ENCODE measurements around the gene RBMS3. TPM values are rescaled to one million over a fixed set of nuclear protein-coding genes. Genes with fewer than 3 reads are reported as not detected.

The RBMS3 gene
- total RNA-seq, 1 donor from 2014 or later: 47.6 TPM

DNA sequence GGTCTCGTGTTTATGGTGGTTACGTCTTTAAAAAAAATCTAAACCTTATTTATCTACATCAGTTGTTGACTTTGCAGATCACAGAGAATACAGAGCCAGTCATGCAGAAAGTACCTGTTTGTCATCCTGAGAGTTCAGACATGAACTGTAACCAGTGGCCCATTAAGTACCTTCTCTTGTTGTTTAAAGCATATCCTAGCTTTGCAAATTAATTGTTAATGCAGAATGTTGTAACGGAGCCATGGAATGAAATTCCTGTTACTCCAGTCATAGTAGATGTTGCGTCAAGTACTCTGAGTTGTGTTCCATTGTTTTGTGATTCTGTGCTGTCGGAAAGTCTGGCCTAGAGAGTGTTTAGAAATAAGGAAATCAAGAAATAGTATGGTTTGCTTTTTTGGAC is 205.2 kb downstream of the RBMS3 start:
- Mint-ChIP-seq H3K4me1 (ENCODE audit: low read depth) (peaks cover 12% of the 10 kb centered on the region), H3K4me3 (ENCODE audit: unreplicated experiment) (no peak overlapping the region), H3K27ac (ENCODE audit: unreplicated experiment) (no peak overlapping the region), H3K36me3 (ENCODE audit: low read depth) (peaks cover 8% of the 10 kb centered on the region), H3K27me3 (ENCODE audit: low read depth) (no peaks in the 10 kb centered on the region), H3K9me3 (ENCODE audit: low read depth) (no peaks in the 10 kb centered on the region)
- TF ChIP-seq, protein P1, sequence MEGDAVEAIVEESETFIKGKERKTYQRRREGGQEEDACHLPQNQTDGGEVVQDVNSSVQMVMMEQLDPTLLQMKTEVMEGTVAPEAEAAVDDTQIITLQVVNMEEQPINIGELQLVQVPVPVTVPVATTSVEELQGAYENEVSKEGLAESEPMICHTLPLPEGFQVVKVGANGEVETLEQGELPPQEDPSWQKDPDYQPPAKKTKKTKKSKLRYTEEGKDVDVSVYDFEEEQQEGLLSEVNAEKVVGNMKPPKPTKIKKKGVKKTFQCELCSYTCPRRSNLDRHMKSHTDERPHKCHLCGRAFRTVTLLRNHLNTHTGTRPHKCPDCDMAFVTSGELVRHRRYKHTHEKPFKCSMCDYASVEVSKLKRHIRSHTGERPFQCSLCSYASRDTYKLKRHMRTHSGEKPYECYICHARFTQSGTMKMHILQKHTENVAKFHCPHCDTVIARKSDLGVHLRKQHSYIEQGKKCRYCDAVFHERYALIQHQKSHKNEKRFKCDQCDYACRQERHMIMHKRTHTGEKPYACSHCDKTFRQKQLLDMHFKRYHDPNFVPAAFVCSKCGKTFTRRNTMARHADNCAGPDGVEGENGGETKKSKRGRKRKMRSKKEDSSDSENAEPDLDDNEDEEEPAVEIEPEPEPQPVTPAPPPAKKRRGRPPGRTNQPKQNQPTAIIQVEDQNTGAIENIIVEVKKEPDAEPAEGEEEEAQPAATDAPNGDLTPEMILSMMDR (IDR thresholded peaks at IDR 0.05): no peak
- no peak for DNase-seq (ENCODE audit: low spot score)

DNA sequence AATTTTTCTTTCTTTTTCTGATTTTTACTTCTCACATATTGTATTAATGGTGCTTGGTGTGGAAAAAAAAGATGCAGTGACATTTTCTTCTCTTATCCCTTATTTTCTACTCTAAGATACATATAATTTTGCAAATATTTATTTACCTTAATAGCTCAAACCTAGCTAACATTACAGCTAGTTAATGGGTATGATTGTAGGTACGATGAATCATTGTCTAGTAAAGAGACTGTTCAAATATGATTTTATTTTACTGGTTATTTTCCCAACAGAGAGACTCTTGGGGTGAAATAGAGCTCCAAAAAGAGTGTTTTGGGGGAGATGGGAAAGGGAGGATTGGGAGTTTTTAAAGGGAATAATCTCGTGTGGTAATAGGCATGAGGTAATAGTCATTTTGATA is 206.0 kb downstream of the RBMS3 start:
- no peak for DNase-seq (ENCODE audit: low spot score)
- TF ChIP-seq, protein P1 (IDR thresholded peaks at IDR 0.05): no peak
- H3K27me3 Mint-ChIP-seq (ENCODE audit: low read depth): no peaks in the 10 kb centered on the region
- no peak overlapping the region for H3K27ac Mint-ChIP-seq (ENCODE audit: unreplicated experiment)
- no peaks in the 10 kb centered on the region for H3K9me3 Mint-ChIP-seq (ENCODE audit: low read depth)
- no peak overlapping the region for H3K4me3 Mint-ChIP-seq (ENCODE audit: unreplicated experiment)
- H3K36me3 Mint-ChIP-seq (ENCODE audit: low read depth): peaks cover 10% of the 10 kb centered on the region
- H3K4me1 Mint-ChIP-seq (ENCODE audit: low read depth): peaks cover 5% of the 10 kb centered on the region

DNA sequence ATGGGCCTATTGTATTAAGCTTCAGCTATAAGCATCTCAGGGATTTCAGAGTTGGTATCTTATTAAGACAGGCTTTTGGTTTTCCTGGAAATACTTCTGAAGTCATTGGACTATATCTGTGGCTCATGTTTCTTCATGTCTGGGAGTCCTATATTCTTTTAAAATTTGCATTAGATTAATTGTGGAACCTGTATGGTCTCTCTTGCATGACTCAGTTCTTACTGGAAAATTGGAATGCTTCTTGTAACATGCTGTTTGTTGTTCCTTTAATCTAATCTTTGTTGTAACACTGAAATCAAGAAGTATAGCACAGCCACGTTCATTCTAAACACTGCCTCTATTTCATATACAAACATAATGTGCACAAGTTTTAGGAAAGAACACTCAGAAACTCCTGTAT is 208.1 kb downstream of the RBMS3 start:
- TF ChIP-seq, protein P1 (IDR thresholded peaks at IDR 0.05): no peak
- Mint-ChIP-seq H3K27ac (ENCODE audit: unreplicated experiment) (no peak overlapping the region), H3K27me3 (ENCODE audit: low read depth) (no peaks in the 10 kb centered on the region), H3K36me3 (ENCODE audit: low read depth) (peaks cover 10% of the 10 kb centered on the region), H3K9me3 (ENCODE audit: low read depth) (no peaks in the 10 kb centered on the region), H3K4me1 (ENCODE audit: low read depth) (no peaks in the 10 kb centered on the region), H3K4me3 (ENCODE audit: unreplicated experiment) (no peak overlapping the region)
- DNase-seq (ENCODE audit: low spot score): no peak

DNA sequence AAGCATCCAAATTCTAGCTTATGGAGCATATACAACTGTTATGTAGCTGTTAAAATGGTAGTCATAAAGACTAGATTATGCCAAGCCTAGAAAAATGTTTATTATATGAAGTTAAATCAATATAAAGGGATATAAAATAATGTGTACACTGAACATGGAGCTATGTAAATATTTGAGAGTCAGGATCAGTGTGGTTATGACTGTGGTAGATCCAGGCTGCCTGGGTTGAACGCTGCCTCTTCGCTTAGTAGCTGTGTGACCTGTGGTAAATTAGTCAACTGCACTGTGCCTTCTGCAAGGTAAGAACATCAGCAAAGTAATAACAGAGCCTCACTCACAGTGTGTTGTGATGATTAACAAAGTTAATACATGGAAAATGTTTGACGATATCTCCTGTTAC is 212.2 kb downstream of the RBMS3 start:
- peaks cover 8% of the 10 kb centered on the region for H3K4me1 Mint-ChIP-seq (ENCODE audit: low read depth)
- H3K36me3 Mint-ChIP-seq (ENCODE audit: low read depth): peaks cover 10% of the 10 kb centered on the region
- no peak for DNase-seq (ENCODE audit: low spot score)
- H3K27me3 Mint-ChIP-seq (ENCODE audit: low read depth): no peaks in the 10 kb centered on the region
- H3K9me3 Mint-ChIP-seq (ENCODE audit: low read depth): no peaks in the 10 kb centered on the region
- TF ChIP-seq, protein P1 (IDR thresholded peaks at IDR 0.05): no peak
- H3K27ac Mint-ChIP-seq (ENCODE audit: unreplicated experiment): no peak overlapping the region
- H3K4me3 Mint-ChIP-seq (ENCODE audit: unreplicated experiment): no peak overlapping the region

DNA sequence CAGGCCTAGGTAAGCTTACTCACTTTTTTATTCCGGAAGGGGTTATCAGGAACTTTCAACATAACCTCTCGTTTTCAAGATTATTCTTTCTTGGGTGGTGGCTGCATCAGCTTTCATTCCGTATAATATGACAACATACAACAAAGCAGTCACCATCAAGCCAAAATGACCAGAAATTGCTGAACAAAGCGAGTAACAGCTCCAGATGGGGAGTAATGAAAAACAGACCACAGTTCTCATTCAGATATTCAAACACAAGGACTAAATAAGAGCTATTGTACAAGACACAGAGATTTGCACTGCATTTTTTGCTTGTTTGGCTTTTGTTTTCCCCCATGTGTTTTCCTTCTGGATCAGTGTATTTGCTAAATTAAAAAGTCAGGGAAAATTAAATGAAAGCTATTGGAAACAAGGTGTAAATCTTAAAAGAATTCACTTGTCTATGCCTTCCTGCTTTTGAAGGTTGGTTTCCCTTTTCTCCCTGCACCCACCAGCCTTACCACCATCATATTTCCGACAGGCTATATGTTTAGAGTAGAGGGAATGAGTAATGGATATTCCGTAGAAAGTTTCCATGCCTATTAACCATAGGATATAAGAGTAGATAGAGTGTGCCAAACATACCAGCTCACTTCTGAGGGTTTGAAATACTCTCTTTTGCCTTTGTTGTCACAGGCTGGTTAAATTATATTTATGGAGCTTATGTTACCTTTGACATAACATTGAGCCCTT is 213.6 kb downstream of the RBMS3 start:
- H3K9me3 Mint-ChIP-seq (ENCODE audit: low read depth): no peaks in the 10 kb centered on the region
- H3K36me3 Mint-ChIP-seq (ENCODE audit: low read depth): peaks cover 6% of the 10 kb centered on the region
- no peaks in the 10 kb centered on the region for H3K27me3 Mint-ChIP-seq (ENCODE audit: low read depth)
- H3K4me1 Mint-ChIP-seq (ENCODE audit: low read depth): peaks cover 8% of the 10 kb centered on the region
- no peak overlapping the region for H3K4me3 Mint-ChIP-seq (ENCODE audit: unreplicated experiment)
- DNase-seq (ENCODE audit: low spot score): no peak
- H3K27ac Mint-ChIP-seq (ENCODE audit: unreplicated experiment): peak overlapping the region; percentile 2
- TF ChIP-seq, protein P1 (IDR thresholded peaks at IDR 0.05): no peak
